Measurements from ENCODE around the gene CIDEC. TPM values are rescaled to one million over a fixed set of nuclear protein-coding genes. Genes with fewer than 3 reads are reported as not detected.
A peak's percentile ranks its signal among the peaks of the same experiment; 100 is the strongest.

Gene CIDEC
- total and polyA plus RNA-seq, 4 donors, result 0.28 to 4.2 (median 0.59) TPM; not detected in 1

DNA sequence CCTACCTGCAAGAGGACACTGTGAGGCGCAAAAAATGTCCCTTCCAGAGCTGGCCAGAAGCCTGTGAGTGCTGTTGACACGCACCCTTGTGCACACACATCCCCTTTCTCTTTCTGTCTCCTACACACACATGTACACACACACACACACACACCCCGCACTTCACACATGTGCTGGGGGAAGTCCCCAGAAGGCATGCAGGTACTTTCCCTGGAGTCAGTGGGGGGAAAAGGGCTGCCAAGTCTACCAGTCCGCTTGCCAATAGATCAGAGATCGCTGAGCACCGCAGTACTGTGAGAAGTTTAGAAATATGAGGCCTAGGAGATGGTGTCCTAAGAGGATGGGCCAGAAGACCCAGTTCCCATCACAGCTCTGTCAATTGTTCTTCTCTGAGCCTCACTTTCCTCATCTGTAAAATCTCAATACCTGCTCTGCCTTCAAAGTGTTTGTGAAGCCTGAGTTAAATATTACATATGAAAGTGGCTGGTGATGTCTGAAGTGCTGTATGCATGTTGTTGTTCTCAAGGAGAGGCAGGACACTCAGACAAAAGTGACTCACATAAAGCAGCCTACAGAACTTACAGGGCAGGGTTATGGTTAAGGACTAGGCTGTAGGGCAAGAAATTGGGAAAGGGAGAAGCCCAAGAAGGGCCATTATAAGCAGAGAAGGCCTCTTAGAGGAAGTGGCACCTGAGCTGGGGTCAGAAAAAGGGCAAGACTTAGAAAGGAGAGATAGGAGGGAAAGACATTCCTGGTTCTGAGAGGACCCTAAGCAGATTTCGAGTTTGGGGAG is 29.4 kb upstream of the CIDEC start:
- 46% methylated on average over 7 of the region's 7 CpGs for WGBS
- peaks cover 13 to 67% (median 56%) of the 10 kb centered on the region in 4 donors for H3K4me1 ChIP-seq (ENCODE audit: control insufficient read depth in 4 of 4, insufficient read depth in 4 of 4, low read length in 3 of 4)
- no peaks in the 10 kb centered on the region for H3K27me3 ChIP-seq (ENCODE audit: control insufficient read depth in 4 of 4, insufficient read depth in 4 of 4, low read length in 3 of 4)
- H3K27ac ChIP-seq (ENCODE audit: low read depth in 1 of 2, low read length in 2 of 2), result peak overlapping the region; percentile 9 to 60
- H3K4me3 ChIP-seq (ENCODE audit: low read depth in 1 of 3, low read length in 3 of 3), result no peak overlapping the region
- H3K36me3 ChIP-seq (ENCODE audit: control insufficient read depth in 4 of 4, insufficient read depth in 3 of 4, low read depth in 1 of 4, low read length in 3 of 4), result no peaks in the 10 kb centered on the region
- TF ChIP-seq SP1 (IDR thresholded peaks at IDR 0.05) (peak; percentile 56), NR2F2 (IDR thresholded peaks at IDR 0.05) (peak; percentile 18), ATF3 (IDR thresholded peaks at IDR 0.05) (no peak), ZBTB33 (IDR thresholded peaks at IDR 0.05) (no peak), GABPA (IDR thresholded peaks at IDR 0.05 in 1 of 2, conservative IDR thresholded peaks at IDR 0.05 in 1 of 2) (no peak), TAF1 (conservative IDR thresholded peaks at IDR 0.05) (no peak), YY1 (IDR thresholded peaks at IDR 0.05) (no peak), FOXA1 (IDR thresholded peaks at IDR 0.05) (peak; percentile 32), HNF4A (conservative IDR thresholded peaks at IDR 0.05) (peak; percentile 57 to 79), RAD21 (IDR thresholded peaks at IDR 0.05) (peak in 1 of 2 donors; percentile 23), JUND (IDR thresholded peaks at IDR 0.05) (no peak), FOXA2 (IDR thresholded peaks at IDR 0.05) (peak; percentile 39), RXRA (IDR thresholded peaks at IDR 0.05) (peak in 1 of 2 donors; percentile 68), HNF4G (IDR thresholded peaks at IDR 0.05) (no peak)
- TF ChIP-seq, protein P1, sequence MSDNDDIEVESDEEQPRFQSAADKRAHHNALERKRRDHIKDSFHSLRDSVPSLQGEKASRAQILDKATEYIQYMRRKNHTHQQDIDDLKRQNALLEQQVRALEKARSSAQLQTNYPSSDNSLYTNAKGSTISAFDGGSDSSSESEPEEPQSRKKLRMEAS (IDR thresholded peaks at IDR 0.05), result peak; percentile 68
- no peaks in the 10 kb centered on the region for H3K9me3 ChIP-seq (ENCODE audit: control insufficient read depth in 4 of 4, low read length in 3 of 4)
- no peak overlapping the region for H3K9ac ChIP-seq (ENCODE audit: low read depth in 1 of 2, low read length in 2 of 2)
- no peak for DNase-seq (ENCODE audit: low spot score)

GRCh38 chr3:9908286-9908685 is 28.2 kb upstream of the CIDEC start:
- TF ChIP-seq FOXA1 (IDR thresholded peaks at IDR 0.05) (no peak), EGR1 (IDR thresholded peaks at IDR 0.05; ENCODE audit: low read depth in 2 of 2) (no peak), ATF3 (IDR thresholded peaks at IDR 0.05) (no peak), RXRA (IDR thresholded peaks at IDR 0.05) (peak in 1 of 2 donors; percentile 30), GABPA (IDR thresholded peaks at IDR 0.05 in 1 of 2, conservative IDR thresholded peaks at IDR 0.05 in 1 of 2) (no peak), RAD21 (IDR thresholded peaks at IDR 0.05) (no peak), YY1 (IDR thresholded peaks at IDR 0.05) (no peak), TAF1 (conservative IDR thresholded peaks at IDR 0.05) (no peak), ZBTB33 (IDR thresholded peaks at IDR 0.05) (no peak), HNF4G (IDR thresholded peaks at IDR 0.05) (no peak), SP1 (IDR thresholded peaks at IDR 0.05) (peak; percentile 43), JUND (IDR thresholded peaks at IDR 0.05) (no peak), HNF4A (conservative IDR thresholded peaks at IDR 0.05) (peak; percentile 46 to 77), FOXA2 (IDR thresholded peaks at IDR 0.05) (no peak), NR2F2 (IDR thresholded peaks at IDR 0.05) (peak; percentile 65)
- TF ChIP-seq, protein P1 (IDR thresholded peaks at IDR 0.05), result no peak
- TF ChIP-seq, protein P2, sequence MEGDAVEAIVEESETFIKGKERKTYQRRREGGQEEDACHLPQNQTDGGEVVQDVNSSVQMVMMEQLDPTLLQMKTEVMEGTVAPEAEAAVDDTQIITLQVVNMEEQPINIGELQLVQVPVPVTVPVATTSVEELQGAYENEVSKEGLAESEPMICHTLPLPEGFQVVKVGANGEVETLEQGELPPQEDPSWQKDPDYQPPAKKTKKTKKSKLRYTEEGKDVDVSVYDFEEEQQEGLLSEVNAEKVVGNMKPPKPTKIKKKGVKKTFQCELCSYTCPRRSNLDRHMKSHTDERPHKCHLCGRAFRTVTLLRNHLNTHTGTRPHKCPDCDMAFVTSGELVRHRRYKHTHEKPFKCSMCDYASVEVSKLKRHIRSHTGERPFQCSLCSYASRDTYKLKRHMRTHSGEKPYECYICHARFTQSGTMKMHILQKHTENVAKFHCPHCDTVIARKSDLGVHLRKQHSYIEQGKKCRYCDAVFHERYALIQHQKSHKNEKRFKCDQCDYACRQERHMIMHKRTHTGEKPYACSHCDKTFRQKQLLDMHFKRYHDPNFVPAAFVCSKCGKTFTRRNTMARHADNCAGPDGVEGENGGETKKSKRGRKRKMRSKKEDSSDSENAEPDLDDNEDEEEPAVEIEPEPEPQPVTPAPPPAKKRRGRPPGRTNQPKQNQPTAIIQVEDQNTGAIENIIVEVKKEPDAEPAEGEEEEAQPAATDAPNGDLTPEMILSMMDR (IDR thresholded peaks at IDR 0.05; ENCODE audit: low read depth, low read length, missing input control), result no peak
- TF ChIP-seq, protein P3, sequence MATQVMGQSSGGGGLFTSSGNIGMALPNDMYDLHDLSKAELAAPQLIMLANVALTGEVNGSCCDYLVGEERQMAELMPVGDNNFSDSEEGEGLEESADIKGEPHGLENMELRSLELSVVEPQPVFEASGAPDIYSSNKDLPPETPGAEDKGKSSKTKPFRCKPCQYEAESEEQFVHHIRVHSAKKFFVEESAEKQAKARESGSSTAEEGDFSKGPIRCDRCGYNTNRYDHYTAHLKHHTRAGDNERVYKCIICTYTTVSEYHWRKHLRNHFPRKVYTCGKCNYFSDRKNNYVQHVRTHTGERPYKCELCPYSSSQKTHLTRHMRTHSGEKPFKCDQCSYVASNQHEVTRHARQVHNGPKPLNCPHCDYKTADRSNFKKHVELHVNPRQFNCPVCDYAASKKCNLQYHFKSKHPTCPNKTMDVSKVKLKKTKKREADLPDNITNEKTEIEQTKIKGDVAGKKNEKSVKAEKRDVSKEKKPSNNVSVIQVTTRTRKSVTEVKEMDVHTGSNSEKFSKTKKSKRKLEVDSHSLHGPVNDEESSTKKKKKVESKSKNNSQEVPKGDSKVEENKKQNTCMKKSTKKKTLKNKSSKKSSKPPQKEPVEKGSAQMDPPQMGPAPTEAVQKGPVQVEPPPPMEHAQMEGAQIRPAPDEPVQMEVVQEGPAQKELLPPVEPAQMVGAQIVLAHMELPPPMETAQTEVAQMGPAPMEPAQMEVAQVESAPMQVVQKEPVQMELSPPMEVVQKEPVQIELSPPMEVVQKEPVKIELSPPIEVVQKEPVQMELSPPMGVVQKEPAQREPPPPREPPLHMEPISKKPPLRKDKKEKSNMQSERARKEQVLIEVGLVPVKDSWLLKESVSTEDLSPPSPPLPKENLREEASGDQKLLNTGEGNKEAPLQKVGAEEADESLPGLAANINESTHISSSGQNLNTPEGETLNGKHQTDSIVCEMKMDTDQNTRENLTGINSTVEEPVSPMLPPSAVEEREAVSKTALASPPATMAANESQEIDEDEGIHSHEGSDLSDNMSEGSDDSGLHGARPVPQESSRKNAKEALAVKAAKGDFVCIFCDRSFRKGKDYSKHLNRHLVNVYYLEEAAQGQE (IDR thresholded peaks at IDR 0.05), result no peak
- WGBS, result 43% methylated on average over 3 of the region's 3 CpGs
- no peaks in the 10 kb centered on the region for H3K9me3 ChIP-seq (ENCODE audit: control insufficient read depth in 4 of 4, low read length in 3 of 4)
- no peak overlapping the region for H3K4me3 ChIP-seq (ENCODE audit: low read depth in 1 of 3, low read length in 3 of 3)
- H3K9ac ChIP-seq (ENCODE audit: low read depth in 1 of 2, low read length in 2 of 2), result no peak overlapping the region
- peaks cover 8 to 59% (median 48%) of the 10 kb centered on the region in 4 donors for H3K4me1 ChIP-seq (ENCODE audit: control insufficient read depth in 4 of 4, insufficient read depth in 4 of 4, low read length in 3 of 4)
- DNase-seq (ENCODE audit: low spot score), result no peak
- peak overlapping the region; percentile 9 to 60 for H3K27ac ChIP-seq (ENCODE audit: low read depth in 1 of 2, low read length in 2 of 2)
- H3K36me3 ChIP-seq (ENCODE audit: control insufficient read depth in 4 of 4, insufficient read depth in 3 of 4, low read depth in 1 of 4, low read length in 3 of 4), result no peaks in the 10 kb centered on the region
- H3K27me3 ChIP-seq (ENCODE audit: control insufficient read depth in 4 of 4, insufficient read depth in 4 of 4, low read length in 3 of 4), result no peaks in the 10 kb centered on the region

All from liver (tissue), 9 donors.